Measurements from ENCODE around the gene PLPPR5.

GRCh38 chr1:98906809-98907208 is 97.9 kb downstream of the PLPPR5 start:
- no peak for TF ChIP-seq CTCF (conservative IDR thresholded peaks at IDR 0.05; ENCODE audit: low read depth, low read length)
- TF ChIP-seq FOS (IDR thresholded peaks at IDR 0.05; ENCODE audit: low read depth, low read length), result no peak
- no peak for TF ChIP-seq POLR2A (IDR thresholded peaks at IDR 0.05; ENCODE audit: low read depth, low read length)
- no peak for TF ChIP-seq MXI1 (IDR thresholded peaks at IDR 0.05; ENCODE audit: borderline replicate concordance, low read depth, low read length)
- TF ChIP-seq RAD21 (IDR thresholded peaks at IDR 0.05; ENCODE audit: low read length), result no peak
- no peak for TF ChIP-seq RCOR1 (IDR thresholded peaks at IDR 0.05; ENCODE audit: insufficient replicate concordance, low read length)
- TF ChIP-seq BHLHE40 (IDR thresholded peaks at IDR 0.05; ENCODE audit: low read depth, low read length), result no peak
- no peak for TF ChIP-seq MAZ (IDR thresholded peaks at IDR 0.05; ENCODE audit: borderline replicate concordance, low read depth, low read length)
- peak; percentile 74 for TF ChIP-seq MAFK (IDR thresholded peaks at IDR 0.05; ENCODE audit: low read depth, low read length)
